GM18520 (cell line): Measurements from ENCODE around the gene SOS2.
A peak's percentile ranks its signal among the peaks of the same experiment; 100 is the strongest.

Source experiments
- ATAC-seq: cut with Tn5 transposase; IDR thresholded peaks from one replicate; pipeline ENCODE4 v1.9.1; 2021; ENCODE audit not compliant: unreplicated experiment

SOS2 gene

DNA sequence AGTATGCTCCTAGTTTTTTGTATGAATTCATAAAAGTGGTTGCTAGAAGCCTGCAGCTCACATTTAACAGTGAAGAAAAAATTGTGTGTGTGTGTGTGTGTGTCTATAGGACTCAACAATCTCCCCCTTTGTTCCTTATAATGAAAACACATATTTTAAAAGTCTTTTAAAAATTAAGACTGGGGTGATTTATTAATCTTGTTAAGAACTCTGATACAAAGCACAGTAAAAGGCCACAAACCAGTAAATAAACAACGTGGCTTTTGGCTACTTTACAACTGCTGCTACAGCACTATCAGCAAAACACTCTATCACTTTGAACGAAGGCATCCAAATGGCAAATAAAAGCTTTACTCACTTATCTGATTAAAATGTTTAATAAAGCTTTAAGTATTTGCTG lies 114.4 kb downstream of the SOS2 start:
- no peak for ATAC-seq

- ATAC-seq: peak; percentile 94
These were observed 115.0 kb downstream of the SOS2 start, which contains the start of gene VCPKMT for GRCh38 chr14:50116181-50116956. TSS of gene VCPKMT (minus strand) at chr14:50116572. CDS start at chr14:50116552, 20 bp downstream.

- no peak for ATAC-seq
These were observed 117.9 kb downstream of the SOS2 start for GRCh38 chr14:50113381-50114035.

DNA sequence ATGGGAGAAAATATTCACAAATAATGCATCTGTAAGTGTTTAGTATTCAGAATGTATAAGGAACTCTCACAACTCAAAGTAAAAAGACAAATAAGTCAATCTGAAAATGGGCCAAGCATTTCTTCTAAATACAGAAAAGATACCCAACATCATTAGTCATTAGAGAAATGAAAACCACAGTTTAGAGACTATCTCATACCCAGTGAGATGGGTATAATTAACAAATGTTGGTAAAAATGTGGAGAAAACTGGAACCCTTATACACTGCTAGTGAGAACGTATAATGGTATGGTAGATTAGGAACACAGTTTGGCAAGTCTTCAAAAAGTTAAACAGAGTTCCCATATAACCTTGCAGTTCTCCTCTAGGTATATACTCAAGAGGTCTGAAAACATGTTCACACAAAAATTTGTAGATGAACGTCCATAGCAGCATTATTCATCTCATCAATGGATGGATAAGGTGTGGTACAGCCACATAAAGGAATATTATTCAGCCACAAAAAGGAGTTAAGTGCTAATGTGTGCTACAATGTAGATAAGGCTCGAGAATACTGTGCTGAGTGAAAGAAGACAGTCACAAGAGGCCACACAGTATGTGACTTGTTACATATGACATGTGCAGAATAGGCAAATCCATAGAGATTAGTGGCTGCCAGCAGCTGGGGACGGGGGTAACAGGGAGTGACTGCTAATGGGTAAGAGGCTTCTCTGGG lies 120.9 kb downstream of the SOS2 start:
- no peak for ATAC-seq

- no peak for ATAC-seq
These were observed 122.0 kb downstream of the SOS2 start for GRCh38 chr14:50109342-50109741.

GRCh38 chr14:50107850-50108249 lies 123.5 kb downstream of the SOS2 start:
- no peak for ATAC-seq

GRCh38 chr14:50106178-50106577 lies 125.2 kb downstream of the SOS2 start:
- ATAC-seq: no peak

DNA sequence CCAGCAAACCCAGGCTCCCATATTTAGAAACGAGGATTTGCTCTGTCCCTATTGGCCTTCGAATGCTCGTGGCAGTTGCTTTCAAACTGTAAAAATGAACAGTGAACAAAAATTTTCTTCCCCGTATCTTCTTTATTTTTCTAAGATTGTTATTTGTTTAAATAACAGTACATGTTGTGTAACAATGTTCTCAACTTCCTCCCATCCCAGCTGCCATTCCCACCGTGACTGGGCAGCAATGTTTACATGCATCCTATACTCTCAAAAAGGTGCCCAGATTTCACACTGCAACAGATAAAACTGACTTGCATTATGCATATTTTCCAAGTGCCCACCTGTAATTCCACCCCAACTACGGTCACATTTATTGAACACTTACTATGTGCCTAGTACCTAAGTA lies 127.8 kb downstream of the SOS2 start:
- ATAC-seq: no peak

GRCh38 chr14:50101417-50101816 lies 130.0 kb downstream of the SOS2 start:
- ATAC-seq: no peak

- no peak for ATAC-seq
These were observed 130.6 kb downstream of the SOS2 start for GRCh38 chr14:50100805-50101204.

DNA sequence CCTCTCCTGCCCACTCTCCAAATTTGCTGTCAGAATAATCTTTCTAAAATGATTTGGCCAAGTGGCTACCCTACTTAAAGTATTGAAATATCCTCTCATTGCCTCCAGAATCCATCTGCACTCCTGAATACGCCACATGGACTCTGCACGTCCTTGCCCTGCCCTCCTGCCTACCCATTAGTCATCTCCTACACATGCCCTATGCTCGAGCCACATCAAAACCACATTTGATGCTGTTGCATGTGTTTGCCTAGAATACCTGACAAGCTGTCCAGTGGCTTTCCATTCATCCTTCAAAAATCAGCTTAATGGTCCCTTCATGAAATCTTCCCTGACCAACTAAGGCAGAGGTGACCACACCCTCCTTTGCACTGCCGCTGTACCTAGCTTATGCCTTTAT lies 132.0 kb downstream of the SOS2 start:
- ATAC-seq: no peak

DNA sequence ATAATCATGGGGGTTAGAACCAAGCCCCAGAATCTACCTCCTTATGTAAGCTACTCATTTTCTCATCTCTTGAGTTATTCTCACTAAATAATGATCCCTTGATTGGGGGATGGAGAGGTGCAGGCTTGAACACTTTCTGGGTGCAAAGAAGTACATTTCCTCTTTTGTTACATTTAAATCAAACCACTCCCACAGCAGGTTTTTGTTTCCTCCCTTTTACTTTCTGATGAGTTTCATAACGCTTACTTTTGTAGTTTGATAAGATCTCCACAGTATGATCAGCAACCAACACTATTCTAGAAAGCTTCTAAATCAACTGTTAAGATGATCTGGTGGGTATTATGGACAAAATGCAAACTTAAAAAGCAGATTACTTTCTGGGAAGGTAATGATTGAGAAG lies 135.5 kb downstream of the SOS2 start:
- ATAC-seq: no peak

DNA sequence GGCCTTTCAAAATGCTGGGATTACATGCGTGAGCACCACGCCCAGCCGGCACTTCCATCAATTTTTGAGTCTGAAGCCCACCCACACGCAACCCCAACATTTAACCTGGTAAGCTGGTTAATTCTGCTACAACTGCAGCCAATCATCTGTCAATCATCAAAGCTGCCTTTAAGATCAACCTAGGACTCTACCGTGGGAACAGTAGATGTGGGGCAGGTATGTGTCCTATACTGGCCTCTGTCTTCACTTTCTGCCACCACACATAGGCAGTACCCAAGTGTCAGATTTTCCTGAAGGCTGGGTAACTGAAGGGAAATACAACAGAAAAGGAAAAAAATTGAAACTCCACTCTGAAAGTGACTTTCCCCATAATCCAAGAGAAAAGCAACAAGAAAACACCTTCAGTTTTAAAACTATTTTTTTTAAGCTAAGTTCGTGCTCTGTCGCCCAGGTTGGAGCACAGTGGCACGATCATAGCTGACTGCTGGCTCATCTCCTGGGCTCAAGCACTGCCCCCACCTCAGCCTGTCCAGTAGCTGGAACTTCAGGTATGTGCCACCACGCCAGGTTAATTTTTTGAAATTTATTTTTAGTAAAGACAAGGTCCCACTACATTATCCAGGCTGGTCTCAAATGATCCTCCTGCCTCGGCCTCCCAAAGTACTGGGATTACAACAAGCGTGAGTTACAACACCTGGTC lies 137.2 kb downstream of the SOS2 start:
- ATAC-seq: no peak

- no peak for ATAC-seq
These were observed 137.9 kb downstream of the SOS2 start for GRCh38 chr14:50093496-50093895.

DNA sequence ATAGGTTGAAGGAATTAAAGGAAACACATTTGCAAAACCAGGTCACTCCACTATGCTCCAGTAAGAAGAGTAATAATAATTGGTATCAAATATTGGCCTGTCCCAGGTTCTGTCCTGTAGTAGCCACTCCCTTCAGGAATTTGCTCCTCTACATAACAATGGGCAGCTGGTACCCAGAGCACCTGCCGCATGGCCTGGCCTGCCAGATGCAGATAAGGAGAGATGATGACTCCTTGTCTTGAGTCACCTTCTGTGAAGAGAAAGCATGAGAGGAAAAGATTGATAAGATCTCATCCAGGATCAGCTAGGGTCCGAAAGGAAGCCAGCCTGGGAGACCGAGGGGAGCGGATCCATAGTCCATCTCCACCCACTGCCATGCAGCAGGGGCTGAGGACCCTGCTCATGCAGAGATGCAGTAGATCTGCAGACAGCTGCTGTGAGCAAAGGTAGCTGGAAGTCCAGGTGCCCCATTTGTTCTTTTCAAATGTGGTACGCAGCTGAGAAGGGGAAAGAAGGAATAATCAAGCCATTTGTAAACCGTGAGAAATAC lies 139.3 kb downstream of the SOS2 start:
- ATAC-seq: no peak

GRCh38 chr14:50091240-50091913 lies 140.0 kb downstream of the SOS2 start:
- no peak for ATAC-seq

DNA sequence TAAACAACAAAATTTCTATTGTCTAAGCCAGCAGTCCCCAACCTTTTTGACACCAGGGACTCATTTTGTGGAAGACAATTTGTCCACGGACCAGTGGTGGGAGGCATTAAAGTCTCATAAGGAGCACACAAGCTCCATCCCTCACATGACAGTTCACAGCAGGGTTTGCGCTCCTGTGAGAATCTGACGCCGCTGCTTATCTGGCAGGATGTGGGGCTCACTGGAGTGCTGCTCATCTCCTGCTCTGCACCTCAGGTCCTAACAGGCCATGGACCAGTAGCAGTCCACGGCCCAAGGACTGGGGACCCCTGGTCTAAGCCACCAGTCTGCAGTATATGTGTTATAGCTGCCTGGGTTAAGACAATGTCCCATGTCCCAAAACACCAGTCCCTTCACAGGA lies 142.2 kb downstream of the SOS2 start:
- no peak for ATAC-seq

- no peak for ATAC-seq
These were observed 142.6 kb downstream of the SOS2 start for GRCh38 chr14:50088731-50089130.

GRCh38 chr14:50088117-50088515 lies 143.3 kb downstream of the SOS2 start:
- no peak for ATAC-seq

GRCh38 chr14:50087341-50088116 lies 143.8 kb downstream of the SOS2 start:
- ATAC-seq: no peak
